GM18508 (cell line): ENCODE measurements around the gene ENDOV.

ENCODE experiments used
- ATAC-seq: cut with Tn5 transposase; IDR thresholded peaks from one replicate; pipeline ENCODE4 v1.9.1; 2021; ENCODE audit warnings: moderate number of reproducible peaks; ENCODE audit not compliant: insufficient read depth, unreplicated experiment

Gene ENDOV

GRCh38 chr17:80429356-80430275 is 14.6 kb downstream of the ENDOV start:
- ATAC-seq = no peak

DNA sequence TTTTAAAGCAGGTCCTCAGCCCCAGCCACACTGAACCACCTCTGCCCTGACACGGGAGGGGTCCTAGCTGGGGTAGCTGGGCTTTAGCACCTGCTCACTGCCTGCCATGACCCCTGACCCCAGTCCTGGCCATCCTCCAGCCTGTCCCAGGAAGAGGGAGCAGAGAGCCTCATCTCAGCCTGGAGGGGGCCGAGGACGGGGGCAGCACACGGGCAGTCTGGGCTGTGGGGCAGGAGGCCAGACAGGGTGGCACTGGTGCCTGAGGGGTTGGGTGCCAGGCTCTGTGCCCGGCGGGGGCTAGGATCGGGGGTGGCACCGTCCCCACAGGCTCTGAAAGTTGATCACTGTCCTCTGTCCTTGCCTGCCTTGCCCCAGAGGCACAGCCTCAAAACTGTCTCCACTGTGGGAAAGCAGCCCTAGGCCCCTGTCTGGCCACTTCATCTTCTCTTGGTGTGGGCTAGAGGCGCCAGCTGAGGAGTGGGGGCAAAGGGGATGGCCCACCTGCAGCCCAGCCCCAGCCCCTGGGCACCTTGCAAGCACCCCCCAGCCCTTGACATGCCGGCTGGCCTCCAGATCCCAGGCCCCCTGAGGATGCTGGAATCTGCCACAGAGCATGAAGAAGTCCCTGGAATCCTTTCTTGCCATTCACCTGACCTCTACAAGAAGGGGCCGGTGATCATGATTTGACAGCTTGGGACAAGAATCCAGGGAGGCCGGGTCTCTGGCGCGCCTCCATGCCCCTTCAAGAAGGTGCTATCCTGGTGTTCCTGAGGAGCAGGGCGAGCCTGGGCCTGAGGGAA is 15.7 kb downstream of the ENDOV start:
- no peak for ATAC-seq

DNA sequence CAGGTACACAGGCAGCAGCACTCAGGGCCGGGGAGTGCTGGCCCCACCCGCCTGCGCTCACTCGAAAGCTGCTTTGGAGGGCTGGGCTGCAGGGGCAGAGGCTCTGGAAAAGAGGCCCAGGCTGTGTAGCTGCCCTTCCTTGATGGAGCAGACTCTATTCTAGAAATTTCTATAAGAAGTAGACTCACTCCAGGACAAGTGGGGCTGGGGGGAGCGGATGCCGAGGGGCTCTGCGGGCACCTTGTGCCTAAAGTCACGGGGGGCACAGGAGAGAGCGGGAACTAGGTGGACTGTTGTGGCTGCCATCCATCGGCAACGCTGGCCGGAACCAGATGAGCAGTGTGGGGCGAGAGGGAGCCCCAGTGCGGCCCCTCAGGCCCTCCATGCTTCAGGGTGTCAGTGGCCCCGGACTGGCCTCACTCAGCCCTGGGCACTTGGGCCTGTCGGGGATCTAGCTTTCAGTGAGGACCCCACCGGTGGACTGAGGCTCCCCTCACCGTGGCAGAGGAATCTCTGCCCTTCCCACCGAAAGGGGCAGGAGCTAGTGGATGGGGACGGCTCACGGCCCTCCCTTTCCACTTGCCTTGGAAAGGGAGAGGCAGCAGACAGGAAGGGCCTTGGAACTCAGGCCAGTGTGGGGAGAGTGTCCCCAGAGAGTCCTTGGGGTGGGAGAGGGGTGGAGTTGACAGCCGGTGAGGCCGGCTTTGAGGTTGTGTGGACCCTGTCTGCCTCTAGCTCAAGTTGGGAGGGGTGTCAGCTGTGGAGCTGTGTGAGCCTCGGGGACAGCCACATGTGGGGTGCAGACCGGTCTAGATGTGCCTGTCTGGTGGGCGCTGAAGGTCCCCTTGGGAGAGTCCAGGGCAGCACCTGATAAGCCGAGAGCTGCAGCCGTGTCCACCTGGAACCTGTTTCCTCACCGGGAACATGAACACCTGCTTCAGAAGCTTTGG is 16.6 kb downstream of the ENDOV start:
- ATAC-seq = no peak

GRCh38 chr17:80432350-80432955 is 17.5 kb downstream of the ENDOV start:
- no peak for ATAC-seq

GRCh38 chr17:80432961-80433550 is 18.1 kb downstream of the ENDOV start:
- no peak for ATAC-seq

DNA sequence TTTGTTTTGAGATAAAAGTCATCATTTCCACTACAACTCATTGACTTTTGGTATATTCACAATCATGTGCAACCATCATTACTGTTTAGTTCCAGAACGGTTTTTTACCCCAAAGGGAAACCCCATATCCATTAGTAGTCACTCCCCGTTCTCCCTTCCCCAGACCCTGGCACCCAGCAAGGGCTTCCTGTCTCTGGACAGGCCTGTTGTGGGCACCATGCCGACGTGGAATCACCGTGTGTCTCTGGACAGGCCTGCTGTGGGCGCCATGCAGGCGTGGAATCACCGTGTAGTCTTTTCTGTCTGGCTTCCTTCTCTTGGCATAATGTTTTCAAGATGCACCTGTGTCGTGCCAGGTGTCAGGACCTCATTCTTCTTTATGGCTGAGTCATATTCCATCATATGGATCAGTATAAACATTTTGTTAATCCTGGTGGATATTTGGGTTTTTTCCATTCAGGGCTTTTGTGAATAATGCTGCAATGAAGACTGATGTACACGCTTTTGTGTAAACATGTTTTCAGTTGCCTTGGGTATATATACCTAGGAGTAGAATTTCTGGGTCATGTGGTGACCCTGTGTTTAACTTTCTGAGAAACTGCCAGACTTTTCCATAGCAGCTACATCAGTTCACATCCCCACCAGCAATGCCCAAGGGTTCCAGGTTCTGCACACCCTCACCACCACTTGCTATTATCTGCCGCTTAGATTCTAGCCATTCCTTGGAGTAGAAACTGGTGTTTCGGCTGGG is 19.1 kb downstream of the ENDOV start:
- ATAC-seq = no peak

DNA sequence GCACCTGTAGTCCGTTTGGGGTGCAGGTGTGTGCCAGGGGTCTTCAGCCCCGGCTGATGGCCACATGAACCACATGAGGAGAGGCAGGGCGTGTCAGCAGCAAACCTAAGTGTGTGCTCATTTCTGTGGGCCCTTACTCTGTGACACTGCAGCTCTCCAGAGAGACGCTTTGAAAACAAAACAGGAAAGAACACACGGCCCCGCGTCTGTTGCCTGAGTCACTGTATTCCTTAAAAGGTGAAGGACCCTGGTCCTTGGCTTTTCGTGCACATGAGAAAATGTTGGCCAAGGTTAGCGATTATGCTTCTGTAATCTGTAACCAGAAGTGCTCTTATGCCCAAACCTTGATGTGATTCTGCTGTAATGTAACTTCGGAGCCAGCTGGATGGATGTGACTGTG is 22.6 kb downstream of the ENDOV start:
- no peak for ATAC-seq

- ATAC-seq = no peak
These were observed 23.8 kb downstream of the ENDOV start for GRCh38 chr17:80438806-80439205.

DNA sequence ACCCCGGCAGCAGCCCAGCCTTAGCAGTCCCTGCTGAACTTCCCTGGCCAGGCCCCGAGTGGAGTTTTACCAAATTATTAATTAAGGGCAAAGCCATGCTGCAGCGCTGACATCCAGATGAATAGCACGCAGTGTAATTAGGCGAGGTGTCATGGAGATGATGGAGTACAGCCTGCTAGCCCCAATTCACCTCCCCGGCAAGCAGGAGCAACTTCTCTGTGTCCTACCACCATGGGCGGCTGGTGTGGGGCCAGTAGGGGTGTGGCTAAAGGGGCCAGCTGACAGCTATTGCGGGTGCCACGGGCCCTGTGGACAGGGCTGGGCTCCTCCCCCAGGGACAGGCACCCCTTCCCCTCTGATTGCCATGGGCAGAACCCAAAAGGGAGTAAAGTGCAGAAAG is 24.5 kb downstream of the ENDOV start:
- no peak for ATAC-seq

GRCh38 chr17:80441133-80441578 is 26.2 kb downstream of the ENDOV start:
- ATAC-seq = no peak

- ATAC-seq = no peak
These were observed 26.8 kb downstream of the ENDOV start for GRCh38 chr17:80441598-80442322.

- ATAC-seq = no peak
These were observed 27.3 kb downstream of the ENDOV start for GRCh38 chr17:80442323-80442659.

- ATAC-seq = no peak
These were observed 27.8 kb downstream of the ENDOV start for GRCh38 chr17:80442764-80443163.

DNA sequence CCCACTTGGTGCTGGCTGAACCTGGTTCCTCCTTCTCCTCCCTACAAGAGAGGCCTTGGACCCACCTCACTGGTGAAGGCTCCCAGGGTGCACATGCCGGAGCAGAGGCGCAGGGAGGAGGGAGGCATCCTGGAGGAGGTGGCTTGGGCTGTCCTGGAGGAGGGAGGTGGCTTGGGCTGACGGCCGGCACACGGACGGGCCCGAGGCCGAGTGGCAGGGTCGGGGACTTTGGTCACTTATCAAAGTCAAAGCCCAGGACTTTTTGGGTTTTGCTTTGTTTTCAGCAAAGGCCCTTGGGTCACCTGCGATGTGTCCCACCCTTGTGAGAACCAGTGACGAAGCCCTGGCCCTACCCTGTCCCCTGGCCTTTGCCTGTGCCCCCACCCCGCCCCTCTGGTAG is 28.5 kb downstream of the ENDOV start:
- ATAC-seq = no peak

DNA sequence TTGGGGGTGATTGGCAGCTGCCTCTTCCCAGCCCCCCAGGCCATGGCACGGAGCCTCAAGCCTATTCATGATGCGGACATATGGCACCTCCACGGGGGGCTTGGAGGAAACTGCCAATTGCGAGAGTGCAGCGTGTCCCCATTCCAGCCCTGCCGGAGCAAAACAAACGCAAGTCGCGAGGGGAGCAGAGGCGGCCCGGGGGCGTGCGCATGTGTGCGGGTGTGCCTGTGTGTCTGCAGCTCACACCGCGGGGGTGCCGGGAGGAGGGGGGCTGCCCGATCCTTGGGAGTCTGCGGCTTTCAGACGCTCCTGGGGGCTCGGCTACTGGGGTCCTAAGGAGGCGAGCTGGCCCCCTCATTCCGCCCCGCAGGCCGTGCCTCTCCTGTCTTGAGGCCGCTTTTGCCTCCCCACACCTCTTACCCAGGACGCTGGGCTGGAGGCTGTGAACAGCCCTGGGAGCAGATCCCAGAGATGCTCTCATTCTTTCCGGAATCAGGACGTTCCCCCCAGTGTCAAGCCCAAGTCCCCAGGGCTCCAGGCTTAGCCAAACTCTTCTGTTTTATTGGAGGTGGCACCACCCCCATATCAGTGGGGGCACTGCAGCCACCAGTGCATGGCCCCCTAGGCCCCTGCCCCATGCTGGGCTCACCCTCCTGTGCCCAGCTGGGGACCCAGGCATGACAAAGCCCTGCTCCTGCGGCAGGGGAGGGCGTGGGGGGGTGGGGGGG is 29.1 kb downstream of the ENDOV start:
- ATAC-seq = no peak

DNA sequence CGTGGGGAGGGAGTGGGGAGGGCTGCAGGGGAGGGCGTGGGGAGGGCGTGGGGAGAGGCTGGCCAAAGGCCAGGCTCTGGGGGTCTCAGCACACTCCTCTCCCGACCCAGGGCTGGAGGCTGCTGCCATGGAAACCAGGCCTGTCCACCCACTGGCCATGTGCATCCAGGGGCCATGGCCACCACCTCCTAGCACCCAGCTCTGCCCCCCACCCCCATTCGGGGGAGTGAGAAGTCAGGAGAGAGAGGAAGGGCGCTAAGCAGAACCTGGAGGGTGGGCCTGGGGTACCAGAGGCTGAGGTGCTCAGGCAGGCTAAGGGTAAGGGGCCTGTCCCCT is 29.6 kb downstream of the ENDOV start:
- ATAC-seq = no peak

GRCh38 chr17:80445007-80445725 is 30.2 kb downstream of the ENDOV start:
- ATAC-seq = no peak
